Parathyroid adenoma (tissue), 2 donors: ENCODE measurements around the gene SDR42E1.

Source experiments
- H2AFZ ChIP-seq: fragments of 300-600 bp; sonication (generic); one replicate; pipeline ENCODE4 v1.7.0; 2017; ENCODE audit warnings: antibody characterized with exemption, mild to moderate bottlenecking
- H3K27ac ChIP-seq: fragments of 300-600 bp; sonication (generic); one replicate; pipeline ENCODE4 v1.7.0; 2017
- H3K27me3 ChIP-seq: fragments of 300-600 bp; sonication (generic); one replicate; pipeline ENCODE4 v1.7.0; 2017; ENCODE audit warnings: low read length; ENCODE audit not compliant: control insufficient read depth, insufficient read depth
- H3K36me3 ChIP-seq: fragments of 300-600 bp; sonication (generic); one replicate; pipeline ENCODE4 v1.7.0; 2017; ENCODE audit warnings: low read length; ENCODE audit not compliant: control insufficient read depth, insufficient read depth
- H3K4me1 ChIP-seq: fragments of 300-600 bp; sonication (generic); one replicate; pipeline ENCODE4 v1.7.0; 2017; ENCODE audit warnings: control low read depth
- H3K4me2 ChIP-seq: fragments of 300-600 bp; sonication (generic); one replicate; pipeline ENCODE4 v1.7.0; 2017; ENCODE audit warnings: low read length
- H3K4me3 ChIP-seq: fragments of 300-600 bp; sonication (generic); one replicate; pipeline ENCODE4 v1.7.0; 2017; ENCODE audit warnings: low read depth, low read length
- H3K79me2 ChIP-seq: fragments of 300-600 bp; sonication (generic); one replicate; pipeline ENCODE4 v1.7.0; 2017; ENCODE audit warnings: control low read depth
- H3K9ac ChIP-seq: fragments of 300-600 bp; sonication (generic); one replicate; pipeline ENCODE4 v1.7.0; 2017; ENCODE audit warnings: mild to moderate bottlenecking
- H3K9me3 ChIP-seq: fragments of 300-600 bp; sonication (generic); one replicate; pipeline ENCODE4 v1.7.0; 2017; ENCODE audit warnings: low read length; ENCODE audit not compliant: control insufficient read depth
- CTCF ChIP-seq: fragments of 300-600 bp; sonication (generic); IDR thresholded peaks from one replicate; pipeline ENCODE4 v1.7.0; 2017; ENCODE audit warnings: antibody characterized with exemption, mild to moderate bottlenecking
- donor health status: primary hyperparathyroidism.

SDR42E1 gene

GRCh38 chr16:82024883-82025282 is 13.6 kb upstream of the SDR42E1 start:
- Histone ChIP-seq H3K4me2 (no peak overlapping the region), H3K4me3 (no peak overlapping the region), H3K9ac (no peak overlapping the region), H3K36me3 (no peaks in the 10 kb centered on the region), H3K27ac (no peak overlapping the region), H3K79me2 (no peaks in the 10 kb centered on the region), H3K4me1 (no peaks in the 10 kb centered on the region), H3K27me3 (no peaks in the 10 kb centered on the region), H3K9me3 (no peaks in the 10 kb centered on the region), H2AFZ (no peak overlapping the region)
- no peak for TF ChIP-seq CTCF

- Histone ChIP-seq H3K4me1 (no peaks in the 10 kb centered on the region), H3K4me2 (no peak overlapping the region), H3K79me2 (no peaks in the 10 kb centered on the region), H3K9ac (no peak overlapping the region), H3K27me3 (no peaks in the 10 kb centered on the region), H3K27ac (no peak overlapping the region), H3K4me3 (no peak overlapping the region), H3K36me3 (no peaks in the 10 kb centered on the region), H2AFZ (no peak overlapping the region), H3K9me3 (no peaks in the 10 kb centered on the region)
- no peak for TF ChIP-seq CTCF
Measured at GRCh38 chr16:82024316-82024715, 13.0 kb upstream of the SDR42E1 start.

GRCh38 chr16:82023206-82023605 is 11.9 kb upstream of the SDR42E1 start:
- no peaks in the 10 kb centered on the region for H3K9me3 ChIP-seq
- H3K27ac ChIP-seq: no peak overlapping the region
- H3K36me3 ChIP-seq: no peaks in the 10 kb centered on the region
- no peak overlapping the region for H2AFZ ChIP-seq
- H3K27me3 ChIP-seq: no peaks in the 10 kb centered on the region
- no peak overlapping the region for H3K4me3 ChIP-seq
- no peaks in the 10 kb centered on the region for H3K79me2 ChIP-seq
- no peak overlapping the region for H3K4me2 ChIP-seq
- H3K4me1 ChIP-seq: no peaks in the 10 kb centered on the region
- no peak for TF ChIP-seq CTCF
- H3K9ac ChIP-seq: no peak overlapping the region

GRCh38 chr16:82020051-82020450 is 8.8 kb upstream of the SDR42E1 start:
- H3K9ac ChIP-seq: no peak overlapping the region
- no peaks in the 10 kb centered on the region for H3K27me3 ChIP-seq
- H3K4me3 ChIP-seq: no peak overlapping the region
- no peaks in the 10 kb centered on the region for H3K9me3 ChIP-seq
- H3K36me3 ChIP-seq: no peaks in the 10 kb centered on the region
- H3K4me1 ChIP-seq: no peaks in the 10 kb centered on the region
- H3K27ac ChIP-seq: no peak overlapping the region
- no peak overlapping the region for H2AFZ ChIP-seq
- TF ChIP-seq CTCF: no peak
- no peak overlapping the region for H3K4me2 ChIP-seq
- no peaks in the 10 kb centered on the region for H3K79me2 ChIP-seq

GRCh38 chr16:82019535-82019934 is 8.3 kb upstream of the SDR42E1 start:
- no peak overlapping the region for H3K4me2 ChIP-seq
- H3K27ac ChIP-seq: no peak overlapping the region
- H3K9ac ChIP-seq: no peak overlapping the region
- TF ChIP-seq CTCF: no peak
- no peaks in the 10 kb centered on the region for H3K36me3 ChIP-seq
- H3K4me3 ChIP-seq: no peak overlapping the region
- H3K79me2 ChIP-seq: no peaks in the 10 kb centered on the region
- H2AFZ ChIP-seq: no peak overlapping the region
- H3K9me3 ChIP-seq: no peaks in the 10 kb centered on the region
- no peaks in the 10 kb centered on the region for H3K27me3 ChIP-seq
- H3K4me1 ChIP-seq: no peaks in the 10 kb centered on the region
